ENCODE measurements around the gene SNRNP200.

GRCh38 chr2:96276787-96277499 is 28.4 kb downstream of the SNRNP200 start:
- TF ChIP-seq CTCF (IDR thresholded peaks at IDR 0.05) (no peak), EP300 (IDR thresholded peaks at IDR 0.05) (no peak)
